KOPT-K1 (cell line): ENCODE data around the gene AKT2.

ENCODE experiments used
- H3K27ac ChIP-seq: fragments of 200-600 bp; sonication (generic); 2 replicates; pipeline ENCODE4 v1.5.1; 2016; ENCODE audit warnings: antibody characterized with exemption, mild to moderate bottlenecking, low read depth, low read length; ENCODE audit not compliant: poor library complexity, severe bottlenecking
- H3K36me3 ChIP-seq: fragments of 200-600 bp; sonication (generic); 2 replicates; pipeline ENCODE4 v1.5.1; 2017; ENCODE audit warnings: antibody characterized with exemption, mild to moderate bottlenecking, low read length, moderate library complexity; ENCODE audit not compliant: insufficient read depth
- H3K9me3 ChIP-seq: fragments of 200-600 bp; sonication (generic); 2 replicates; pipeline ENCODE4 v1.5.1; 2017; ENCODE audit warnings: antibody characterized with exemption, low read length, mild to moderate bottlenecking; ENCODE audit not compliant: insufficient read depth, poor library complexity, severe bottlenecking

AKT2 gene

GRCh38 chr19:40313229-40313983, 28.3 kb upstream of the AKT2 start:
- Histone ChIP-seq H3K9me3 (no peaks in the 10 kb centered on the region), H3K36me3 (peaks cover 25% of the 10 kb centered on the region; the same call in 1 of the 2 replicates), H3K27ac (no peak overlapping the region)

- peaks cover 17% of the 10 kb centered on the region; the same call in 1 of the 2 replicates for H3K36me3 ChIP-seq
- H3K27ac ChIP-seq, result no peak overlapping the region
- no peaks in the 10 kb centered on the region for H3K9me3 ChIP-seq
Measured at GRCh38 chr19:40312533-40312932, 27.4 kb upstream of the AKT2 start.

- Histone ChIP-seq H3K9me3 (no peaks in the 10 kb centered on the region), H3K27ac (no peak overlapping the region)
Measured at GRCh38 chr19:40309666-40310065, 24.5 kb upstream of the AKT2 start.

GRCh38 chr19:40305403-40305802, 20.3 kb upstream of the AKT2 start:
- Histone ChIP-seq H3K27ac (no peak overlapping the region), H3K9me3 (no peaks in the 10 kb centered on the region), H3K36me3 (no peaks in the 10 kb centered on the region)

More at GRCh38 chr19:40309666-40310065, 24.5 kb upstream of the AKT2 start:
- no peaks in the 10 kb centered on the region; the same call in 1 of the 2 replicates for H3K36me3 ChIP-seq

GRCh38 chr19:40304306-40304705, 19.2 kb upstream of the AKT2 start:
- no peak overlapping the region for H3K27ac ChIP-seq
- H3K36me3 ChIP-seq, result no peaks in the 10 kb centered on the region
- H3K9me3 ChIP-seq, result no peaks in the 10 kb centered on the region

GRCh38 chr19:40303765-40304164, 18.6 kb upstream of the AKT2 start:
- no peaks in the 10 kb centered on the region for H3K36me3 ChIP-seq
- H3K27ac ChIP-seq, result no peak overlapping the region
- no peaks in the 10 kb centered on the region for H3K9me3 ChIP-seq

- Histone ChIP-seq H3K27ac (no peak overlapping the region), H3K9me3 (no peaks in the 10 kb centered on the region), H3K36me3 (no peaks in the 10 kb centered on the region)
Measured at GRCh38 chr19:40302224-40303011, 17.3 kb upstream of the AKT2 start.

GRCh38 chr19:40300668-40301067, 15.5 kb upstream of the AKT2 start:
- Histone ChIP-seq H3K36me3 (no peaks in the 10 kb centered on the region), H3K27ac (no peak overlapping the region), H3K9me3 (no peaks in the 10 kb centered on the region)

GRCh38 chr19:40298026-40298425, 12.9 kb upstream of the AKT2 start:
- Histone ChIP-seq H3K27ac (no peak overlapping the region), H3K9me3 (no peaks in the 10 kb centered on the region), H3K36me3 (no peaks in the 10 kb centered on the region)

- Histone ChIP-seq H3K36me3 (no peaks in the 10 kb centered on the region), H3K9me3 (no peaks in the 10 kb centered on the region), H3K27ac (no peak overlapping the region)
Measured at GRCh38 chr19:40294560-40294959, 9.4 kb upstream of the AKT2 start.

GRCh38 chr19:40286971-40287421, 1.9 kb upstream of the AKT2 start:
- Histone ChIP-seq H3K36me3 (peaks cover 6% of the 10 kb centered on the region; the same call in 1 of the 2 replicates), H3K27ac (peak overlapping the region; percentile 93), H3K9me3 (no peaks in the 10 kb centered on the region)

GRCh38 chr19:40286235-40286970, 1.3 kb upstream of the AKT2 start:
- peaks cover 10% of the 10 kb centered on the region for H3K36me3 ChIP-seq
- H3K9me3 ChIP-seq, result no peaks in the 10 kb centered on the region
- peak overlapping the region; percentile 93 for H3K27ac ChIP-seq

GRCh38 chr19:40285353-40286234, 449 bp upstream of the AKT2 start:
- Histone ChIP-seq H3K9me3 (no peaks in the 10 kb centered on the region), H3K36me3 (peaks cover 19% of the 10 kb centered on the region), H3K27ac (peak overlapping the region; percentile 96)

GRCh38 chr19:40284251-40284500, 969 bp downstream of the AKT2 start:
- peak overlapping the region; percentile 96 for H3K27ac ChIP-seq
- H3K9me3 ChIP-seq, result no peaks in the 10 kb centered on the region
- H3K36me3 ChIP-seq, result peaks cover 20% of the 10 kb centered on the region
